Upper lobe of left lung (tissue), 4 donors: ENCODE results near the gene CHRNB1.

Experiments used
- CTCF ChIP-seq, 6 experiments: fragments of 450-650 bp in 4 of 6; fragments of 200-600 bp in 2 of 6; sonication (generic) in 2 of 6; IDR thresholded peaks; one replicate each; pipeline ENCODE4 v1.5.1; 2016 to 2019; ENCODE audit warnings: antibody characterized with exemption in 6 of 6
- EP300 ChIP-seq, 4 donors: sonication (generic); formaldehyde crosslinking; IDR thresholded peaks; one replicate each; pipeline ENCODE4 v1.5.1; 2017; ENCODE audit warnings: antibody characterized with exemption in 4 of 4, control low read depth in 2 of 4
- POLR2A ChIP-seq, 4 donors: fragments of 450-650 bp; IDR thresholded peaks; one replicate each; pipeline ENCODE4 v1.5.1; 2016 to 2017; ENCODE audit warnings: antibody characterized with exemption in 4 of 4, mild to moderate bottlenecking in 2 of 4
- POLR2AphosphoS5 ChIP-seq, 2 donors: sonication (generic); formaldehyde crosslinking; IDR thresholded peaks; one replicate each; pipeline ENCODE4 v1.5.1; 2017; ENCODE audit warnings: antibody characterized with exemption in 2 of 2

GRCh38 chr17:7445619-7445968 lies 733 bp downstream of the CHRNB1 start:
- no peak for TF ChIP-seq CTCF (IDR thresholded peaks at IDR 0.05)
- TF ChIP-seq POLR2A (IDR thresholded peaks at IDR 0.05): no peak
- no peak for TF ChIP-seq POLR2AphosphoS5 (IDR thresholded peaks at IDR 0.05)
- TF ChIP-seq EP300 (IDR thresholded peaks at IDR 0.05): no peak
